NB4 (cell line): Measurements from ENCODE around the gene BHLHA15.

Experiments
- DNase-seq: peaks from one replicate; pipeline ENCODE4 v3.0.0; 2010; ENCODE audit warnings: low read depth
- H3K4me3 ChIP-seq: one replicate; pipeline ENCODE4 v1.5.1; 2011; ENCODE audit warnings: mild to moderate bottlenecking, low read depth, low read length, moderate library complexity
- MYC ChIP-seq: IDR thresholded peaks from 2 replicates; pipeline ENCODE4 v1.6.1; 2011; ENCODE audit warnings: low read depth, low read length
- POLR2A ChIP-seq: IDR thresholded peaks from 2 replicates; pipeline ENCODE4 v1.6.1; 2011; ENCODE audit warnings: mild to moderate bottlenecking; ENCODE audit not compliant: insufficient read length; ENCODE audit errors: extremely low read depth
- TF ChIP-seq, protein P1 (sequence below): IDR thresholded peaks from one replicate; pipeline ENCODE4 v1.5.1; 2012; ENCODE audit warnings: low read depth, low read length
- TF ChIP-seq, protein P2 (sequence below): IDR thresholded peaks from 2 replicates; pipeline ENCODE4 v1.6.1; 2011; ENCODE audit warnings: low read depth, low read length

The BHLHA15 gene

DNA sequence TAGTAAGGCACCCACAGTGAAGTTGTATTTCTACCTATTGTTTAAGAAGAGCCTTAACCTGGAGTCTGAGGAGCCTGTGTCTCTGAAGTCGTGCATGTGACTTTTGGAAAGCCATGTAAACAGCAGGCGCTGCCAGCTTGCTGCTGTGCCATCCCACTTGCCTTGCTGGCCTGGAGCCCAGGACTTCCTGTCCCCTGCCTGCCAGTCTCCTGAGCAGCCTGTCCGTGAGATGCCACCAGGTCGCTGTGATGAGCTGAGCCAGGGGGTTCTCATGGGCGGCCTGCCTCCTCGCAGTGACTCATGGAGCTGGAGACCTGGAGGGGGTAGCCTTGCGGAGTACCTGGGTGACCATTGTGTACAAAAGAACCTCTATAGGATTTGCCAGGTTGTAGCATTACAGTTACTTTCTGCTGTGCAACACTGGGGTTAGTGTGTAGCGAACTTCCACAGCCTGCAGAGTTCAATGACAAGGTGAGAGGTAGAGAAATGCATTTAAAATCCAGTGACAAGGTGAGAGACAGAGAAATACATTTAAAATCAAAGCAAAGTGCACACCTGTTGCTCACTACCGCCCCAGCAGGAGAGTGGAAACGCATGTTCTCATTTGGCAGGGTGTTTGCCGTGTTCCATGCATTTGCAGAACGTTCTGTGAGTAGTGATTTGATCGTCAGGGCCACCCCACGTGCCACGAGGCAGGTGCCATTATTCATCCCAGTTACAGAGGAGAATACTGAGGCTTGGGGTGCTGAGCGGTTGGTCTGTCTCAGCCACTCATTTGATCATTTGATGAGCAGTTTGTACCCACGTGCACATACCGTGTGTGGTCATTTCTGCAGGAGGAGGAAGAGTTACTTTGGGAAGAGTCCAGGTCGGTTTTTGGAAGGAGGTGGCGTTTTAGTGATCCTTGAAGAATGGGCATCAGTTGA is 36.6 kb upstream of the BHLHA15 start:
- H3K4me3 ChIP-seq, result no peak overlapping the region
- DNase-seq, result no peak
- TF ChIP-seq, protein P1, sequence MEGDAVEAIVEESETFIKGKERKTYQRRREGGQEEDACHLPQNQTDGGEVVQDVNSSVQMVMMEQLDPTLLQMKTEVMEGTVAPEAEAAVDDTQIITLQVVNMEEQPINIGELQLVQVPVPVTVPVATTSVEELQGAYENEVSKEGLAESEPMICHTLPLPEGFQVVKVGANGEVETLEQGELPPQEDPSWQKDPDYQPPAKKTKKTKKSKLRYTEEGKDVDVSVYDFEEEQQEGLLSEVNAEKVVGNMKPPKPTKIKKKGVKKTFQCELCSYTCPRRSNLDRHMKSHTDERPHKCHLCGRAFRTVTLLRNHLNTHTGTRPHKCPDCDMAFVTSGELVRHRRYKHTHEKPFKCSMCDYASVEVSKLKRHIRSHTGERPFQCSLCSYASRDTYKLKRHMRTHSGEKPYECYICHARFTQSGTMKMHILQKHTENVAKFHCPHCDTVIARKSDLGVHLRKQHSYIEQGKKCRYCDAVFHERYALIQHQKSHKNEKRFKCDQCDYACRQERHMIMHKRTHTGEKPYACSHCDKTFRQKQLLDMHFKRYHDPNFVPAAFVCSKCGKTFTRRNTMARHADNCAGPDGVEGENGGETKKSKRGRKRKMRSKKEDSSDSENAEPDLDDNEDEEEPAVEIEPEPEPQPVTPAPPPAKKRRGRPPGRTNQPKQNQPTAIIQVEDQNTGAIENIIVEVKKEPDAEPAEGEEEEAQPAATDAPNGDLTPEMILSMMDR, result no peak
- TF ChIP-seq POLR2A (no peak), MYC (no peak)
- TF ChIP-seq, protein P2, sequence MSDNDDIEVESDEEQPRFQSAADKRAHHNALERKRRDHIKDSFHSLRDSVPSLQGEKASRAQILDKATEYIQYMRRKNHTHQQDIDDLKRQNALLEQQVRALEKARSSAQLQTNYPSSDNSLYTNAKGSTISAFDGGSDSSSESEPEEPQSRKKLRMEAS, result no peak

DNA sequence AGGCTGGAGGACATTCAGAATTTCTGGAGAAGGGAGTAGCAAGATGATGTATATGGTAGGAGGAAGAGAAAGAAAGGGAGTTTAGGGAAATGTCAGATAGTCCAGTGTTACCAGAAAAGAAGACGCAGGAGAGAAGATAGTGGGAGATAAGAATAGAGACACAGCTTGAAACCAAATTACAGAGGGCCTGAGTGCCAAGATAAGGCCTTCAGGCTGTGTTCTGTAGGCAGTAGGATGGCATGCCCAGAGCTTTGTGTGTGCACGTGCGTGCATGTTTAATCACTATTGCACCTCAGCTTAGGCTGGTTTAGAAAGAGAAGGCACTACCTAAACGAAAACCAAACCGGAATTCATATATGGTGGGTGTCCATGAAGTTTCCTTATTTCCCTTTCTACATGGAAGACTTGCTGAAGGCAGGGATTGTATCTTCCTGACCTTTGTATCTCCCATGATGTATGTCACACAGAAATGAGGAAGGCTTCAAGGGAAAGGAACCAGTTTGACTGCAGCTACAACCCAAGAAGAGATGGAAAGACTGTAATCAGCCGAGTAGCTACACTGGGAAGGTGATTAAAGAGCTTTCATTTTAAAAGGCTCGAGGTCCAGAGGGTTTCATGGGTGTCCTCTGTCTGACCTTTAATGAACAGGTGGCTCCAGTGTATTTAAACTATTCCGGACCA is 35.8 kb upstream of the BHLHA15 start:
- TF ChIP-seq POLR2A (no peak), MYC (no peak)
- TF ChIP-seq, protein P1, result no peak
- TF ChIP-seq, protein P2, result no peak
- no peak overlapping the region for H3K4me3 ChIP-seq
- no peak for DNase-seq

DNA sequence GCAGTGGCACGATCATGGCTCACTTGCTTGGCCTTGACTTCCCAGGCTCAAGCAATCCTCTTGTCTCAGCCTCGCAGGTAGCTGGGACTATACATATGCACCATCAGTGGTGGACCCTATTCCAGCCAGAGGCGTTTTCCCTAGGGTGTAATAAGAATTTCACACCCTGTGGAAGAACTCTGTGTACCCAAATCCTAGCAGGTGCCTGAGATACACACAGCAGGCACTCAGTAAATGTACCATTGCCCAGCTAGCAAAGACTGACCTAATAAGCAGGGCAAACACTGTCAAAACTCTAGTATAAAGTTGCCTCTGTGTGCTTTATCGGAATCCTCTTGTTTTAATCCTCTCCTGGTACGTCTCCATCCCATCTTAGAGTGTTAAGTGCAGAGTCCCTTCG is 33.7 kb upstream of the BHLHA15 start:
- H3K4me3 ChIP-seq, result no peak overlapping the region
- DNase-seq, result no peak
- no peak for TF ChIP-seq MYC
- TF ChIP-seq, protein P2, result no peak
- no peak for TF ChIP-seq POLR2A
- TF ChIP-seq, protein P1, result no peak

DNA sequence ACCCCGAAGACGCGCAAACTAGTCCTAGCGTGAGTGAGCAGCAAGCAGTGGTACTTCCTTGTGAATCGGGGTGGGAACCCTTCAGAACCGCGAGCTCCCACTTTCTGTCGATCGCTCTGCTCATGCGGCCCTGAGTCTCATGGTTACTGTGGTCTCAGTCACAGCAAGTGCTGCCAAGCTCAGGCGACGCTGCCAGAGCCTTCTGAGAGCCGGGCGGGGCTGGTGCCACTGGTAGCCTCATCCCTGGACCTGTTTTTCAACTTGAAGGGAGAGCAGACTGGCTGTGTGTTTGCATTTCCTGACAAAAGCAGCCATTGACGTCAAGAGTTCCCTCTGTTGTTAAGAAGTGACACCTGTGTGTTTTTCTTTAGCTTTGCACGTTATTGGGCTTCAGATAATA is 32.9 kb upstream of the BHLHA15 start:
- TF ChIP-seq, protein P2, result no peak
- no peak for TF ChIP-seq MYC
- TF ChIP-seq POLR2A, result no peak
- TF ChIP-seq, protein P1, result no peak
- DNase-seq, result no peak
- H3K4me3 ChIP-seq, result no peak overlapping the region

DNA sequence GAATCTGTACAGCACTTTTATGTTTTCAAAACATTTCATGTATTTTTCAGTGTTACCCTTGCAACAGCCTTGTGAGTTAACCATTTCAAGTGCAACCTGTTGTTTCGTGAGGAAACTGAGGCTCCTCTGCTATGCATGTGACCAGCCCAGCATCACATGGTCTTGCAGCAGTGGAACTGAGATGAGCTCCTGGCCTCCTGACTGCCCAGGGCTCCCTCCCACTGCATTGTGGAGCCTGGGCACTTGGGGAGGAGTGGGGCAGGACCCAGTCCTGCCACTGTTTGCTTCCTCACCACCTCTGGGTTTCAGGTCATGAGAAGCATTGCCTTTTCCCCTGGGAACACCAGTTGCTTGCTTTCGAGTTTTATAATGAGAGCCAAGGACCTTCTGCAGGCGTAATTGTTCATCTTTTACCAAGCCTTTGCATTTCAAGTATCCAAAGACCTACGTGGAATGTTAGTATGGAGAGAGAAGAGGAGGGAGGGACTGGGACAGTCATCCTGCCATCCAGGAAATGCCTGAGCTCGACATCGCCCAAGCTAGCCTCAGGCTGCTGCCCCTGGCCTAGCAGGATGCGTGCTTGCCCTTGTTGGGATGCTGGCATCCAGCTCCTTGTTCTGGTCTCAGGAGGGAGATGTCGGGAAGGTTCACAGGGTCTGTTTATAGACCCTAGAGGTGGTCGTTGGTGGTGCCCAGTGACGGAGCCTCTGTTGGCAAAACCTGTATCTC is 32.3 kb upstream of the BHLHA15 start:
- no peak for DNase-seq
- H3K4me3 ChIP-seq, result no peak overlapping the region
- TF ChIP-seq, protein P1, result no peak
- TF ChIP-seq MYC (no peak), POLR2A (no peak)
- TF ChIP-seq, protein P2, result no peak
